ENCODE results near the gene ELMOD1. TPM values are rescaled to one million over a fixed set of nuclear protein-coding genes. Genes with fewer than 3 reads are reported as not detected.
A peak's percentile ranks its signal among the peaks of the same experiment; 100 is the strongest.

Gene ELMOD1
- total RNA-seq, 2 experiments from 2014 or later = not detected

DNA sequence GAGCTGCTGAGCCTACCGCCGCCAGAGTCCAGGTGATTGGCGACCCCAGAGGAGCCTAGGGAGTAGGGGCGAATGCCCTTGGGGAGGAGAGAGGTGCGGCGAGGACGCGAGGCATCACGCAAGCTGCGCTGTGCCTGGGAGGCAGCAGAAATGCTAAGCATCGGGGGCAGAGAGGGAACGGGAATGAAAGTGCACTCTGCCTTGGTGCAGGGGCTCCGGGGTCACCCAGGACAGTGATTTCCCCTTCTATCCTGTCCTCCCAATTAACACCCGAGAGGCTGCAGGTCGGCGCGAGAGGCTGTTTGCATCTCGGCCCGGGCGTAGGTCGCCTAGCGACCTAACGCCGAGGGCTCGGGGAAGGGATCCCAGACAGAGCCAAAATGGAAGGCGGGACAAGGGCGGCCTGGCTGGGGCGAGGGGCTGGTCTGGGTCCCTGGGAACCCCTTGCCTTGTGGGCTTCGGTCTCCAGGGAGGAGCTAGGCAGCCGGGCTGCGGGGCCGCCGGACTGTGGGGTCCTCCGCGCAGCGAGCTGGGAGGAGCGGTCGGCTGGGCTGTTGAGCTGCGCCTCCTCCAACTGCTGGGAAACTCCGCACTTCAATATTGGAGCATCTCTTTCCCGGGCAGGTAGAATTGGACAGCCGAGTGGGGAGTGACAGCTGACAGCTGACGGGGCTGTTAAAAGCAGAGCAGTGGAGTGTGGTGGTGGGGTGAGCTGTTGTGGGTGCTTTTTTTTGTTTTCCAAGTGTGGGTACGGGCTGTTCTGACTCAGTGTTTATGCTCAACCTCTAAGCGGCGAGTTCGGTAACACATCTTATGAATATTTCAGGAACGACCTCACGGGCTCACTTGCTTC lies 657 bp downstream of the ELMOD1 start:
- H3K27ac ChIP-seq (ENCODE audit: low read depth, low read length, poor library complexity, severe bottlenecking) = no peak overlapping the region
- ChIA-PET POLR2A (no interaction called here), CTCF (ENCODE audit: unreplicated experiment) (no interaction called here)
- H3K9me3 ChIP-seq (ENCODE audit: low read length) = no peaks in the 10 kb centered on the region
- no peak overlapping the region for H2AFZ ChIP-seq (ENCODE audit: low read length)
- peak overlapping the region; percentile 26; the same call in 1 of the 2 replicates for H3K4me2 ChIP-seq (ENCODE audit: low read length)
- H3K79me2 ChIP-seq (ENCODE audit: insufficient read depth, low read depth, low read length) = no peaks in the 10 kb centered on the region
- no peaks in the 10 kb centered on the region for H3K9me2 ChIP-seq (ENCODE audit: insufficient read depth, low read length)
- intact Hi-C loops (cut with micrococcal nuclease; ENCODE audit: unreplicated experiment) = no loop called here
- no peaks in the 10 kb centered on the region for H3K36me3 ChIP-seq (ENCODE audit: insufficient read depth, low read length)
- TF ChIP-seq, protein P1, sequence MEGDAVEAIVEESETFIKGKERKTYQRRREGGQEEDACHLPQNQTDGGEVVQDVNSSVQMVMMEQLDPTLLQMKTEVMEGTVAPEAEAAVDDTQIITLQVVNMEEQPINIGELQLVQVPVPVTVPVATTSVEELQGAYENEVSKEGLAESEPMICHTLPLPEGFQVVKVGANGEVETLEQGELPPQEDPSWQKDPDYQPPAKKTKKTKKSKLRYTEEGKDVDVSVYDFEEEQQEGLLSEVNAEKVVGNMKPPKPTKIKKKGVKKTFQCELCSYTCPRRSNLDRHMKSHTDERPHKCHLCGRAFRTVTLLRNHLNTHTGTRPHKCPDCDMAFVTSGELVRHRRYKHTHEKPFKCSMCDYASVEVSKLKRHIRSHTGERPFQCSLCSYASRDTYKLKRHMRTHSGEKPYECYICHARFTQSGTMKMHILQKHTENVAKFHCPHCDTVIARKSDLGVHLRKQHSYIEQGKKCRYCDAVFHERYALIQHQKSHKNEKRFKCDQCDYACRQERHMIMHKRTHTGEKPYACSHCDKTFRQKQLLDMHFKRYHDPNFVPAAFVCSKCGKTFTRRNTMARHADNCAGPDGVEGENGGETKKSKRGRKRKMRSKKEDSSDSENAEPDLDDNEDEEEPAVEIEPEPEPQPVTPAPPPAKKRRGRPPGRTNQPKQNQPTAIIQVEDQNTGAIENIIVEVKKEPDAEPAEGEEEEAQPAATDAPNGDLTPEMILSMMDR (conservative IDR thresholded peaks at IDR 0.05; ENCODE audit: low read length) = no peak
- TF ChIP-seq EZH2phosphoT487 (IDR thresholded peaks at IDR 0.05; ENCODE audit: borderline replicate concordance, low read depth, low read length) = no peak
- H3K4me3 ChIP-seq (ENCODE audit: low read depth, low read length, poor library complexity, severe bottlenecking) = no peak overlapping the region
- no peaks in the 10 kb centered on the region for H4K20me1 ChIP-seq (ENCODE audit: insufficient read depth, low read length)
- BruUV-seq (replicated peaks) = no TSS peak
- H3K4me1 ChIP-seq (ENCODE audit: insufficient read depth, low read length, poor library complexity, severe bottlenecking) = no peaks in the 10 kb centered on the region
- no peak for DNase-seq (ENCODE audit: low spot score)

DNA sequence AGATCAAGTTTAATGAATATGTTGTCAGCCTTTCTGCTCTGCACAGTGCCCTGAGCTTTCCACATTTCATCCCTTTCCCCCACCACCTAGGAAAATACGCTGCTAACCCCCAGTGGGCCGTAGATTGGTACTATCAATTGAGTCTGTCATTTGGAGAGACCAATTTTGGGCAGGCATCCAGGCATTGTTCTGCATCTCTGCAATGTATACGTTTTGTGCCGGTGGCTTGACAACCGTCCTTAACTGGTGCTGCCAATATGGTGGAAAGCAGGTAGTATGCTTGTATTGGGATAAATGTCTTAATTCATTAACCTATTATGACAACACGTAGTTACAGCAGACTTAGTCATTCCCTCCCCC lies 1.3 kb downstream of the ELMOD1 start:
- H3K9me2 ChIP-seq (ENCODE audit: insufficient read depth, low read length) = no peaks in the 10 kb centered on the region
- no peaks in the 10 kb centered on the region for H4K20me1 ChIP-seq (ENCODE audit: insufficient read depth, low read length)
- no peaks in the 10 kb centered on the region for H3K4me1 ChIP-seq (ENCODE audit: insufficient read depth, low read length, poor library complexity, severe bottlenecking)
- H3K36me3 ChIP-seq (ENCODE audit: insufficient read depth, low read length) = no peaks in the 10 kb centered on the region
- no peak for DNase-seq (ENCODE audit: low spot score)
- H3K9me3 ChIP-seq (ENCODE audit: low read length) = no peaks in the 10 kb centered on the region
- H3K27ac ChIP-seq (ENCODE audit: low read depth, low read length, poor library complexity, severe bottlenecking) = no peak overlapping the region
- no peak overlapping the region for H3K4me2 ChIP-seq (ENCODE audit: low read length)
- intact Hi-C loops (cut with micrococcal nuclease; ENCODE audit: unreplicated experiment) = no loop called here
- CTCF ChIA-PET (ENCODE audit: unreplicated experiment) = no interaction called here
- H3K79me2 ChIP-seq (ENCODE audit: insufficient read depth, low read depth, low read length) = no peaks in the 10 kb centered on the region
- no peak overlapping the region for H3K4me3 ChIP-seq (ENCODE audit: low read depth, low read length, poor library complexity, severe bottlenecking)
- TF ChIP-seq EZH2phosphoT487 (IDR thresholded peaks at IDR 0.05; ENCODE audit: borderline replicate concordance, low read depth, low read length) = no peak
- TF ChIP-seq, protein P1 (conservative IDR thresholded peaks at IDR 0.05; ENCODE audit: low read length) = no peak
- H2AFZ ChIP-seq (ENCODE audit: low read length) = no peak overlapping the region
- no TSS peak for BruUV-seq (replicated peaks)
- POLR2A ChIA-PET = no interaction called here

DNA sequence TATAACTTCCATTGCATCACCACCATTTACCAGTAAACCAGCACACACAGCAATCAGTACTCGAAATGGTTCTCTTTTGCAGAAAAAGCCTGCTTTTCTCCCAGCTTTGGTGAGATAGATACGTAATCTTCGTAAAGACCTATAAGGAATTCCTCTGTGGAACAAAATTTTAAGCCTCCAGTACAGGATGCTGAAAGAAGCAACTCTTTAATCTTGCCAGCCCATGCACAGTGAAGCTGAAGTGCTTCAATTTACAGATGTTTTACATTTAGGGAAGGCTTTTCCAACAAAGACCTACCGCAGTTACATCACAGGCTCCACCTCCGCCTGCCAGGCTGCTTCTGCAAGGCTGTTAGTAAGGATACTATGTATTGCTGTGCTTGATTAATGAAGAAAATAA lies 1.9 kb downstream of the ELMOD1 start:
- CTCF ChIA-PET (ENCODE audit: unreplicated experiment) = no interaction called here
- Histone ChIP-seq H3K4me2 (ENCODE audit: low read length) (no peak overlapping the region), H3K79me2 (ENCODE audit: insufficient read depth, low read depth, low read length) (no peaks in the 10 kb centered on the region), H3K36me3 (ENCODE audit: insufficient read depth, low read length) (no peaks in the 10 kb centered on the region), H4K20me1 (ENCODE audit: insufficient read depth, low read length) (no peaks in the 10 kb centered on the region), H3K9me3 (ENCODE audit: low read length) (no peaks in the 10 kb centered on the region), H3K27ac (ENCODE audit: low read depth, low read length, poor library complexity, severe bottlenecking) (no peak overlapping the region), H3K4me3 (ENCODE audit: low read depth, low read length, poor library complexity, severe bottlenecking) (no peak overlapping the region), H3K4me1 (ENCODE audit: insufficient read depth, low read length, poor library complexity, severe bottlenecking) (no peaks in the 10 kb centered on the region), H2AFZ (ENCODE audit: low read length) (no peak overlapping the region), H3K9me2 (ENCODE audit: insufficient read depth, low read length) (no peaks in the 10 kb centered on the region)
- TF ChIP-seq, protein P1 (conservative IDR thresholded peaks at IDR 0.05; ENCODE audit: low read length) = no peak
- TF ChIP-seq EZH2phosphoT487 (IDR thresholded peaks at IDR 0.05; ENCODE audit: borderline replicate concordance, low read depth, low read length) = no peak
- intact Hi-C loops (cut with micrococcal nuclease; ENCODE audit: unreplicated experiment) = no loop called here
- DNase-seq (ENCODE audit: low spot score) = no peak
- no TSS peak for BruUV-seq (replicated peaks)
- POLR2A ChIA-PET = no interaction called here

Measured in OCI-LY7 (cell line).